Ureter (tissue), 1 donor: ENCODE results near the gene SUPT3H. TPM values are rescaled to one million over a fixed set of nuclear protein-coding genes. Genes with fewer than 3 reads are reported as not detected.

Source experiments
- DNase-seq: peaks from one replicate; pipeline ENCODE4 v3.0.0-alpha.2; 2020; ENCODE audit warnings: low spot score
- total RNA-seq: library from RNA; stranded (reverse); gene quantifications from one replicate; pipeline ENCODE4 v1.2.4, GENCODE V29; 2023
- donor health status: DM: yes; HTN: yes; CAD: no.

The SUPT3H gene
- total RNA-seq, 1 donor from 2014 or later = 17.8 TPM

GRCh38 chr6:45118754-45119153 lies 259.0 kb downstream of the SUPT3H start:
- no peak for DNase-seq

GRCh38 chr6:45116714-45117410 lies 260.9 kb downstream of the SUPT3H start:
- DNase-seq = no peak

- DNase-seq = no peak
Observed at GRCh38 chr6:45115696-45116095, 262.0 kb downstream of the SUPT3H start.

GRCh38 chr6:45112711-45113110 lies 265.0 kb downstream of the SUPT3H start:
- DNase-seq = no peak

GRCh38 chr6:45109551-45109950 lies 268.2 kb downstream of the SUPT3H start:
- DNase-seq = no peak

- DNase-seq = no peak
Observed at GRCh38 chr6:45105170-45105820, 272.4 kb downstream of the SUPT3H start.

- DNase-seq = no peak
Observed at GRCh38 chr6:45104429-45104828, 273.3 kb downstream of the SUPT3H start.

GRCh38 chr6:45098256-45098655 lies 279.5 kb downstream of the SUPT3H start:
- DNase-seq = no peak

- DNase-seq = no peak
Observed at GRCh38 chr6:45094831-45095230, 282.9 kb downstream of the SUPT3H start.

- DNase-seq = no peak
Observed at GRCh38 chr6:45092135-45092534, 285.6 kb downstream of the SUPT3H start.

GRCh38 chr6:45086360-45087084 lies 291.2 kb downstream of the SUPT3H start:
- no peak for DNase-seq

- DNase-seq = no peak
Observed at GRCh38 chr6:45084257-45084656, 293.5 kb downstream of the SUPT3H start.

- DNase-seq = no peak
Observed at GRCh38 chr6:45082091-45082490, 295.6 kb downstream of the SUPT3H start.

GRCh38 chr6:45081634-45082033 lies 296.1 kb downstream of the SUPT3H start:
- no peak for DNase-seq

GRCh38 chr6:45078432-45078831 lies 299.3 kb downstream of the SUPT3H start:
- no peak for DNase-seq

GRCh38 chr6:45076217-45076930 lies 301.4 kb downstream of the SUPT3H start:
- DNase-seq = no peak

- no peak for DNase-seq
Observed at GRCh38 chr6:45075246-45075645, 302.5 kb downstream of the SUPT3H start.

GRCh38 chr6:45074439-45074838 lies 303.3 kb downstream of the SUPT3H start:
- no peak for DNase-seq

GRCh38 chr6:45073771-45074170 lies 304.0 kb downstream of the SUPT3H start:
- no peak for DNase-seq

- no peak for DNase-seq
Observed at GRCh38 chr6:45072673-45073072, 305.1 kb downstream of the SUPT3H start.

- DNase-seq = no peak
Observed at GRCh38 chr6:45072016-45072415, 305.7 kb downstream of the SUPT3H start.

- no peak for DNase-seq
Observed at GRCh38 chr6:45069091-45069490, 308.6 kb downstream of the SUPT3H start.
